Caco-2 (cell line): ENCODE measurements around the gene NRXN3. TPM values are rescaled to one million over a fixed set of nuclear protein-coding genes. Genes with fewer than 3 reads are reported as not detected.

Experiments
- BruUV-seq: library from RNA; stranded (reverse); fragments of 400-500 nt; replicated peaks from 2 replicates; lab custom pipeline; 2021; lab: Mats Ljungman, UMichigan
- CTCF ChIA-PET: fragments of 300-600 bp; sonication (Branson Sonifier 250); formaldehyde crosslinking; loops from one replicate; lab custom pipeline; 2022; ENCODE audit warnings: antibody characterized with exemption; lab: Charles Lee
- POLR2A ChIA-PET: fragments of 300-600 bp; sonication (Branson Sonifier 250); formaldehyde crosslinking; loops from one replicate; lab custom pipeline; 2022; ENCODE audit warnings: antibody characterized with exemption; lab: Charles Lee
- DNase-seq, 2 experiments: peaks; one replicate each; pipeline versions ENCODE4 v3.0.0 to v3.0.0-alpha.2; 2020 to 2022
- H3K27me3 ChIP-seq: replicated peaks from 2 replicates; pipeline ENCODE4 v1.6.0; 2011; ENCODE audit warnings: low read length; ENCODE audit not compliant: control insufficient read depth, insufficient read depth
- H3K36me3 ChIP-seq: 2 replicates; pipeline ENCODE4 v1.5.1; 2011; ENCODE audit warnings: low read length; ENCODE audit not compliant: control insufficient read depth, insufficient read depth
- H3K4me1 ChIP-seq: fragments of 250-450 bp; sonication (Bioruptor Pico); 2 replicates; pipeline ENCODE4 v1.5.1; 2020; ENCODE audit warnings: mild to moderate bottlenecking
- H3K4me3 ChIP-seq: 2 replicates; pipeline ENCODE4 v1.5.1; 2011; ENCODE audit warnings: low read depth, mild to moderate bottlenecking, control low read depth, low read length
- H3K9me3 ChIP-seq: fragments of 250-450 bp; sonication (Bioruptor Pico); 2 replicates; pipeline ENCODE4 v1.5.1; 2020; ENCODE audit warnings: mild to moderate bottlenecking, moderate library complexity
- H3K27ac Mint-ChIP-seq: one replicate; pipeline ENCODE4 v1.8.0; 2022; ENCODE audit warnings: mixed read lengths; ENCODE audit not compliant: unreplicated experiment
- H3K27me3 Mint-ChIP-seq: one replicate; pipeline ENCODE4 v1.8.0; 2022; ENCODE audit warnings: mixed read lengths; ENCODE audit not compliant: insufficient read depth, unreplicated experiment
- H3K36me3 Mint-ChIP-seq: one replicate; pipeline ENCODE4 v1.8.0; 2022; ENCODE audit warnings: mild to moderate bottlenecking, mixed read lengths; ENCODE audit not compliant: insufficient read depth, unreplicated experiment
- H3K4me1 Mint-ChIP-seq: one replicate; pipeline ENCODE4 v1.8.0; 2022; ENCODE audit warnings: low read depth, mixed read lengths; ENCODE audit not compliant: unreplicated experiment
- H3K4me3 Mint-ChIP-seq: one replicate; pipeline ENCODE4 v1.8.0; 2022; ENCODE audit warnings: mild to moderate bottlenecking, moderate library complexity, mixed read lengths; ENCODE audit not compliant: unreplicated experiment
- H3K9me3 Mint-ChIP-seq: one replicate; pipeline ENCODE4 v1.8.0; 2022; ENCODE audit warnings: mixed read lengths; ENCODE audit not compliant: unreplicated experiment
- intact Hi-C: fragments of 100-400 bp; cut with micrococcal nuclease; formaldehyde crosslinking; loops from one replicate; pipeline ENCODE4 v1.10.0; 2022; ENCODE audit not compliant: unreplicated experiment
- total RNA-seq: library from RNA; stranded (reverse); gene quantifications from 2 replicates; pipeline ENCODE4 v1.2.3, GENCODE V29; 2022
- TF ChIP-seq, protein P1 (sequence below), 2 experiments: fragments of 200-600 bp in 1 of 2; IDR thresholded peaks; 1 replicate in 1 of 2; 2 replicates in 1 of 2; pipeline versions ENCODE4 v1.5.1 to v1.8.0; 2011 to 2022; ENCODE audit warnings: antibody characterized with exemption in 1 of 2, control low read depth in 1 of 2, inconsistent platforms in 1 of 2, low read depth in 1 of 2, low read length in 1 of 2, mild to moderate bottlenecking in 1 of 2, moderate library complexity in 1 of 2; ENCODE audit not compliant: insufficient read depth in 1 of 2, severe bottlenecking in 1 of 2, unreplicated experiment in 1 of 2

NRXN3 gene
- total RNA-seq, 1 experiment from 2014 or later, result 12.4 TPM

DNA sequence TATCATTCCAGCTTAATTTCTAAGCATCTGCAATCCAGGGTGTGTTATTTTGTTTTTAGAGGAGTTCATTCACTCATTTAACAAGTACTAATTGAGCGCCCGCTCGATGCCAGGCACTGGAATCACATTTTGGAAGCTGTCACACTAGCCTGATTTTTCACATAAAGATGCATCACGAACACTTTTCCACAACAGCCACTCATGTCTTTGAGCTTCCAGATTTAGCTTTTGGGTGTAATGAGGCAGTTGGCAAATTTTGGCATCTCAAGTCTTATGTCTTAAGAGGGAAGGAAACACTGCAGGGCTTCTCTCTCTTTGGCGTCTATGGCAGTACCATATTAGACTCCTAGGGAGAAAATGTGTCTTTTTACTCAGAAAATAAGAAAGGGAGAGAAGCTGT, 14.0 kb downstream of the NRXN3 start:
- H3K36me3 ChIP-seq, result no peaks in the 10 kb centered on the region
- Mint-ChIP-seq H3K4me3 (no peak overlapping the region), H3K27me3 (peaks cover 33% of the 10 kb centered on the region), H3K9me3 (no peaks in the 10 kb centered on the region), H3K36me3 (no peaks in the 10 kb centered on the region), H3K4me1 (no peaks in the 10 kb centered on the region), H3K27ac (no peak overlapping the region)
- no peaks in the 10 kb centered on the region for H3K9me3 ChIP-seq
- BruUV-seq, result no TSS peak
- no peaks in the 10 kb centered on the region for H3K4me1 ChIP-seq
- no peaks in the 10 kb centered on the region; the same call in 1 of the 2 replicates for H3K27me3 ChIP-seq
- DNase-seq, result no peak
- ChIA-PET CTCF (no interaction called here), POLR2A (no interaction called here)
- intact Hi-C loops, result no loop called here
- TF ChIP-seq, protein P1, sequence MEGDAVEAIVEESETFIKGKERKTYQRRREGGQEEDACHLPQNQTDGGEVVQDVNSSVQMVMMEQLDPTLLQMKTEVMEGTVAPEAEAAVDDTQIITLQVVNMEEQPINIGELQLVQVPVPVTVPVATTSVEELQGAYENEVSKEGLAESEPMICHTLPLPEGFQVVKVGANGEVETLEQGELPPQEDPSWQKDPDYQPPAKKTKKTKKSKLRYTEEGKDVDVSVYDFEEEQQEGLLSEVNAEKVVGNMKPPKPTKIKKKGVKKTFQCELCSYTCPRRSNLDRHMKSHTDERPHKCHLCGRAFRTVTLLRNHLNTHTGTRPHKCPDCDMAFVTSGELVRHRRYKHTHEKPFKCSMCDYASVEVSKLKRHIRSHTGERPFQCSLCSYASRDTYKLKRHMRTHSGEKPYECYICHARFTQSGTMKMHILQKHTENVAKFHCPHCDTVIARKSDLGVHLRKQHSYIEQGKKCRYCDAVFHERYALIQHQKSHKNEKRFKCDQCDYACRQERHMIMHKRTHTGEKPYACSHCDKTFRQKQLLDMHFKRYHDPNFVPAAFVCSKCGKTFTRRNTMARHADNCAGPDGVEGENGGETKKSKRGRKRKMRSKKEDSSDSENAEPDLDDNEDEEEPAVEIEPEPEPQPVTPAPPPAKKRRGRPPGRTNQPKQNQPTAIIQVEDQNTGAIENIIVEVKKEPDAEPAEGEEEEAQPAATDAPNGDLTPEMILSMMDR (IDR thresholded peaks at IDR 0.05; ENCODE audit: insufficient read depth in 1 of 2, low read depth in 1 of 2, low read length in 1 of 2, severe bottlenecking in 1 of 2, unreplicated experiment in 1 of 2), result no peak
- H3K4me3 ChIP-seq, result no peak overlapping the region

DNA sequence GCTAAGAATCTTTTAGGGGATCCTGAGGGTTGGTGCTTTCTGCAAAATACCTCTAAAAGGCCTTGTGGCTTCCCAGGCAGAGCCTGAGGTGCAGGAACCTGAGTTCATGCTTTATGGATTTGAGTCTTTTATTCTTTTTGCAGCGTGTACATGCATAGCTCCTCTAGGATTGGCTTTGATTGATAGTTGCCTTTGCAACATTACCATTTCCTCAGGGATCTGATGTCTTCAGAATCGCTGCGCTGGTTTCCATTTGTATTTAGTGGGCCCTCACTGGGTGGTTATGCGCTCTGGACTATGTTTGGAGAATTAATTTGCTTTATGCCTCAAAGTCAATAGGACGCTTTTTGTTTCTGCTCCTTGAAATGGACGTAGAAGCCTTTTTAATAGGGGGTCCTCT, 16.1 kb downstream of the NRXN3 start:
- Mint-ChIP-seq H3K36me3 (no peaks in the 10 kb centered on the region), H3K4me3 (no peak overlapping the region), H3K27ac (no peak overlapping the region), H3K27me3 (peaks cover 36% of the 10 kb centered on the region), H3K4me1 (no peaks in the 10 kb centered on the region), H3K9me3 (no peaks in the 10 kb centered on the region)
- no TSS peak for BruUV-seq
- no peaks in the 10 kb centered on the region for H3K4me1 ChIP-seq
- TF ChIP-seq, protein P1 (IDR thresholded peaks at IDR 0.05; ENCODE audit: insufficient read depth in 1 of 2, low read depth in 1 of 2, low read length in 1 of 2, severe bottlenecking in 1 of 2, unreplicated experiment in 1 of 2), result no peak
- H3K36me3 ChIP-seq, result no peaks in the 10 kb centered on the region
- CTCF ChIA-PET, result no interaction called here
- H3K9me3 ChIP-seq, result no peaks in the 10 kb centered on the region
- intact Hi-C loops, result no loop called here
- no peaks in the 10 kb centered on the region; the same call in 1 of the 2 replicates for H3K27me3 ChIP-seq
- H3K4me3 ChIP-seq, result no peak overlapping the region
- DNase-seq, result no peak
- POLR2A ChIA-PET, result no interaction called here

DNA sequence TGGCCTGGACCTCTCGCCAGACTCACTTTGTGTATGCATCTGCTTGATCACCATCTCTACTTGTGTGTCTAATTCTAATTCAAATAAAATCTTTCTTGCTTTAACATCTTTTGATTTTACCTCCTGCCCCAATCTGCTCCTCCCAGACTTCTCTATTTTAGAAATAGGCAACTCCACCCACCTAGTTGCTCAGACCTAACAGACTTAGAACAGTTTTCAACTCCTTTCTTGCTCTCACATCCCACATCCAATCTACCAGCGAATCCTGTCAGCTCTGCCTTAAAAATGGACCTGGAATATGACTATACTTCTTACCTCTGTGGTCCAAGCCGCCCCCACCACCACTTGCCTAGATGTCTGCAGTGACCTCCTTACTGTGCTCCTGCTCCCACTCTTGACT, 18.7 kb downstream of the NRXN3 start:
- TF ChIP-seq, protein P1 (IDR thresholded peaks at IDR 0.05; ENCODE audit: insufficient read depth in 1 of 2, low read depth in 1 of 2, low read length in 1 of 2, severe bottlenecking in 1 of 2, unreplicated experiment in 1 of 2), result no peak
- intact Hi-C loops, result no loop called here
- H3K36me3 Mint-ChIP-seq, result no peaks in the 10 kb centered on the region

More for the DNA sequence above, 18.7 kb downstream of the NRXN3 start:
- Mint-ChIP-seq H3K27me3 (peaks cover 28% of the 10 kb centered on the region), H3K4me1 (no peaks in the 10 kb centered on the region), H3K27ac (no peak overlapping the region), H3K4me3 (no peak overlapping the region), H3K9me3 (no peaks in the 10 kb centered on the region)
- Histone ChIP-seq H3K4me3 (no peak overlapping the region), H3K36me3 (no peaks in the 10 kb centered on the region), H3K27me3 (no peaks in the 10 kb centered on the region; the same call in 1 of the 2 replicates), H3K4me1 (no peaks in the 10 kb centered on the region), H3K9me3 (no peaks in the 10 kb centered on the region)
- ChIA-PET CTCF (no interaction called here), POLR2A (no interaction called here)
- no TSS peak for BruUV-seq
- DNase-seq, result no peak
